Measurements from ENCODE around the gene ZNF296.

The ZNF296 gene

DNA sequence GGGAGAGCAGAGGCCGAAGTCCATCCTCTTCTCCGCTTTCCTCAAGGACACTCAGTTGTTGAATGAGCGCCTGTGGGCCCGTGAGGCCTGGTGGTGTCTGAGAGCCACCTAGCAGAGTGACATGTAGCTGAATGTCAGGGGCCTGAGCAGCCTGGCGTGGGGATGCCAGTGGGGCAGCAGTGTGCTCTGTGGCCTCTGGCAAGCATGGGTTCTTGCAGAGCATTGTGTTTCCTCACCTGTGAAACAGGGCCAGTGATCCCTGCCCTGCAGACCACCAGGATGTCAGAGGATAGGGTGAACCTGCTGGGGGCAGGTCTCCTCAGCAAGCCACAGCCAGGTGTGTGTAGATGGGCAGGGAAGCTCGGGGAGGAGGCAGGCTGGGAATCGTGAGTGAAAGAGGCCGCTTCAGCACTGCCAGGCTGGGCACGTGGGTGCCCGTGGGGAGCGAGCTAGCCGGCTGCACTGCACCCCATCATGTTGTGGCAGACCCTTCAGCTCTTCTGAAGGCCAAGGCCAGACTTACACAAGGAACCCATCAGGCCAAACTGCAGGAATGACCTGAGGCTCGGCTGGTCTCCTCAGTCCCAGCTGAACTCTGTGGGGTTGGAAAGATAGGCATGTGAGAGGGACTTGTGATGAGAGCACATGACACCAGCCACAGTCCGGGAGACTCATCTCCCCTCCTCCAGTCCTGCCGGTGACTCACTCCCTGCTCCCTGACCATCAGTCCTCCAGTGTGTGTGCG lies 21.7 kb upstream of the ZNF296 start:
- DNase-seq, result no peak
- Mint-ChIP-seq H3K4me3 (no peak overlapping the region), H3K27me3 (no peaks in the 10 kb centered on the region), H3K36me3 (ENCODE audit: low read depth) (peaks cover 40% of the 10 kb centered on the region), H3K27ac (peak overlapping the region; percentile 57), H3K9me3 (no peaks in the 10 kb centered on the region), H3K4me1 (ENCODE audit: low read depth) (peaks cover 71% of the 10 kb centered on the region)

DNA sequence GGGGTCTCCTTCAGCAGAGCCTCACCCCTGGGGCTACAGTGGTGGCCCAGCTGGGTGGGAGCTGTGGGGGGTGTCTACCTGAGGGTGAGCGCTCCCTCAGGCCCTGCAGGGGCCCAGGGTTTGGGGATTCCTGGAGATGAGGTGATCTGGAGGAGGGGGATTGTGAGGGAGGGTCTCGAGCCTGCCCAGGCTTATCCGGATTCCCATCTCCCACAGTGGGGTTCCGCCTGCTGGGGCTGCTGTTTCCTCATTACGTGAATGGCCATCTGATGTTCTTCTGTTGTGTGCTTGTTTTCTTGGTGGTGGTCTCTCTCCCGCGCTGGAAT lies 21.1 kb upstream of the ZNF296 start:
- Mint-ChIP-seq H3K9me3 (no peaks in the 10 kb centered on the region), H3K27me3 (no peaks in the 10 kb centered on the region), H3K4me1 (ENCODE audit: low read depth) (peaks cover 68% of the 10 kb centered on the region), H3K27ac (peak overlapping the region; percentile 55), H3K4me3 (no peak overlapping the region), H3K36me3 (ENCODE audit: low read depth) (peaks cover 45% of the 10 kb centered on the region)
- no peak for DNase-seq

DNA sequence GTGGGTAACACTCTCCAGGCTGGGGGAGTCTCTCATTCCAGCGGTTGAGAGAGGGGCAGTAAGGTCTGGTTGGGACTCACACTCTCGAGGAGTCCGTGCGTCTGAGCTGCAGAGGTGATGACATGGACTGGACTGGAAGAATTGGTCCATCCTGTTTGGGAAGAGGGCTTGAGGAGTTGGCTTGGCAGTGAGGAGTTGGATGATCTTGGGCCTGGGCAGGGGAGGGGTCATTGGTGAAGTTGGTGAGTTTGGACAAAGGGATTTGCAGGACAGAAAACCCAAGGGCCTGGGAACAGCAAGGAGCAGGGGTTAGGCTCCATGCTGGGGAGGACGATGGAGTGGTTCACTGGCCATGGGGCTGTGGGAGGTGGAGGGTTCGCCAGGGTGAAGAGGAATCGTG lies 20.4 kb upstream of the ZNF296 start:
- no peaks in the 10 kb centered on the region for H3K27me3 Mint-ChIP-seq
- H3K4me1 Mint-ChIP-seq (ENCODE audit: low read depth), result peaks cover 68% of the 10 kb centered on the region
- no peak for DNase-seq
- H3K36me3 Mint-ChIP-seq (ENCODE audit: low read depth), result peaks cover 50% of the 10 kb centered on the region
- no peaks in the 10 kb centered on the region for H3K9me3 Mint-ChIP-seq
- H3K4me3 Mint-ChIP-seq, result no peak overlapping the region
- H3K27ac Mint-ChIP-seq, result peak overlapping the region; percentile 63

DNA sequence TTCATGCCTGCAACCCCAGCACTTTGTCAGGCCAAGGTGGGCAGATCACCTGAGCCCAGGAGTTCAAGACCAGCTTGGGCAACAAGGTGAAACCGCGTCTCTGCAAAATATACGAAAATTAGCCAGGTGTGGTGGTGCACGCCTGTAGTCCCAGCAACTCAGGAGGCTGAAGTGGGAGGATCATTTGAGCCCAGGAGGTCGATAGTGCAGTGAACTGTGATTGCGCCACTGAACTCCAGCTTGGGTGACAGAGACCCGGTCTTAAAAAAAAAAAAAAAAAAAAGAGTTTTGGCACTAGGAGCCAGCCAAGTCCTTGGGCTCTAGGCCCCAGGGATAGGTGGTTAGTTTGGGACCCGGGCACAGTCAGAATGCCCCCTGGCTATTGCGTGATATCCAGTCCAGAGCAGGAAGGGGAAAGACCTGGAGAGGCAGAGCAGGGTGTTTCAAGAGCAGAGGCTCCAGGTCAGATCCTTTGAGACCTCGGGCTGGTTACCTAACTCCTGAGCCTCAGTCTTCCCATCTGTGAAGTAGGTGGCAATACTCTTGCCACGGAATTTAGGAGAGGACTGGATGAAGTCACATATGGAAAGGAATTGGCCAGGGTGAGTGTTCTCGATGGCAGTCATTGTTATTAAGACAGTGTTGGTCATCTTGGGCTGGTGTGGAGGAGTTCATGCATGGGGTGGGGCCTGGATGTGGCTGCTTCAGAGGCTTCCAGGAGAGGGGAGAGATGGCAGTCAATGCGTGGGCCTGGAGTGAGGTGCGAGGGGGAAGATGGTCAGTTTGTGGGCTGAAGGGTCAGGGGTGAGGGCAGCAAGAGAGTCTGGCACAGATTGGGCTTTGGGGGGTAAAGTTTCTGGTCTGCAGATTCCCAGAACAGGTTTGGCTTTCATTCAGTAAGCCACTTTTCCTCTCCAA lies 19.5 kb upstream of the ZNF296 start:
- no peaks in the 10 kb centered on the region for H3K27me3 Mint-ChIP-seq
- peak overlapping the region; percentile 13 for H3K4me3 Mint-ChIP-seq
- H3K9me3 Mint-ChIP-seq, result no peaks in the 10 kb centered on the region
- H3K4me1 Mint-ChIP-seq (ENCODE audit: low read depth), result peaks cover 75% of the 10 kb centered on the region
- DNase-seq, result no peak
- peaks cover 60% of the 10 kb centered on the region for H3K36me3 Mint-ChIP-seq (ENCODE audit: low read depth)
- peak overlapping the region; percentile 64 for H3K27ac Mint-ChIP-seq

DNA sequence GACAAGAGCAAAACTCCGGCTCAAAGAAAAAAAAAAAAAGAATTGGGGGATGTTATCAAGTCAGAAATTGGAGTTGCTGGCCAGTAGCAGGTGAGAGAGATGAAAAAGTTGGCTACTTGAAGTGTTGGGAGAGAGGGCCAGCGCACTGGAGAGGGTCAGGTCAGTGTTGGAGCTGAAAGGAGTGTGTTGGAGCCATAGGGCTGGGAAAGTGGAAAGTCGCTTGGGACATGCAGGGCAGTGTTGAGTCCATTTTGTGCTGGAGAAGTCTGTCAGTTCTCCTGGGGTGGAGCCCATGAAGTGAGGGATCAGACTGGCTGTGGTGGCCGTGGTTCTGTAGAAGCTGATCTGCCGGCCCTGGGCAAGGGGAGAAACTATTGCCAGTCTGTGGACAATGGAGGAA lies 18.4 kb upstream of the ZNF296 start:
- H3K27ac Mint-ChIP-seq, result peak overlapping the region; percentile 68
- no peaks in the 10 kb centered on the region for H3K9me3 Mint-ChIP-seq
- peaks cover 68% of the 10 kb centered on the region for H3K36me3 Mint-ChIP-seq (ENCODE audit: low read depth)
- peaks cover 75% of the 10 kb centered on the region for H3K4me1 Mint-ChIP-seq (ENCODE audit: low read depth)
- H3K27me3 Mint-ChIP-seq, result no peaks in the 10 kb centered on the region
- peak overlapping the region; percentile 93 for H3K4me3 Mint-ChIP-seq
- no peak for DNase-seq

DNA sequence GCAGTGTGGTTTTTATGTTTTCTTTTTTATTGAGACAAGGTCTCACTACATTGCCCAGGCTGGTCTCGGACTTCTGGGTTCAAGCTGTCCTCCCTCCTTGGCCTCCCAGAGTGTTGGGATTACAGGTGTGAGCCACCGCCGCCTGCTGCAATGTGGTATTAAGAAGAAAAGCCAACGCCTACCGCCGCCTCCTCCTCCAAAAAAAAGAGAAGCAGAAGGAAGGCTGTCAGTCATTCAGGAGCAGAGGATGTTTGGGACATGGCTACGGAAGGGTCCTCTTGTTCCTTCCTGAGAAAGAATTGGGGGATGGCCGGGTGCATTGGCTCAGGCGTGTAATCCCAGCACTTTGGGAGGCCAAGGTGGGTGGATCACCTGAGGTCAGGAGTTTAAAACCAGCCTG lies 17.9 kb upstream of the ZNF296 start:
- H3K4me3 Mint-ChIP-seq, result peak overlapping the region; percentile 93
- no peaks in the 10 kb centered on the region for H3K9me3 Mint-ChIP-seq
- H3K36me3 Mint-ChIP-seq (ENCODE audit: low read depth), result peaks cover 70% of the 10 kb centered on the region
- H3K27me3 Mint-ChIP-seq, result no peaks in the 10 kb centered on the region
- DNase-seq, result no peak
- peaks cover 70% of the 10 kb centered on the region for H3K4me1 Mint-ChIP-seq (ENCODE audit: low read depth)
- peak overlapping the region; percentile 75 for H3K27ac Mint-ChIP-seq

DNA sequence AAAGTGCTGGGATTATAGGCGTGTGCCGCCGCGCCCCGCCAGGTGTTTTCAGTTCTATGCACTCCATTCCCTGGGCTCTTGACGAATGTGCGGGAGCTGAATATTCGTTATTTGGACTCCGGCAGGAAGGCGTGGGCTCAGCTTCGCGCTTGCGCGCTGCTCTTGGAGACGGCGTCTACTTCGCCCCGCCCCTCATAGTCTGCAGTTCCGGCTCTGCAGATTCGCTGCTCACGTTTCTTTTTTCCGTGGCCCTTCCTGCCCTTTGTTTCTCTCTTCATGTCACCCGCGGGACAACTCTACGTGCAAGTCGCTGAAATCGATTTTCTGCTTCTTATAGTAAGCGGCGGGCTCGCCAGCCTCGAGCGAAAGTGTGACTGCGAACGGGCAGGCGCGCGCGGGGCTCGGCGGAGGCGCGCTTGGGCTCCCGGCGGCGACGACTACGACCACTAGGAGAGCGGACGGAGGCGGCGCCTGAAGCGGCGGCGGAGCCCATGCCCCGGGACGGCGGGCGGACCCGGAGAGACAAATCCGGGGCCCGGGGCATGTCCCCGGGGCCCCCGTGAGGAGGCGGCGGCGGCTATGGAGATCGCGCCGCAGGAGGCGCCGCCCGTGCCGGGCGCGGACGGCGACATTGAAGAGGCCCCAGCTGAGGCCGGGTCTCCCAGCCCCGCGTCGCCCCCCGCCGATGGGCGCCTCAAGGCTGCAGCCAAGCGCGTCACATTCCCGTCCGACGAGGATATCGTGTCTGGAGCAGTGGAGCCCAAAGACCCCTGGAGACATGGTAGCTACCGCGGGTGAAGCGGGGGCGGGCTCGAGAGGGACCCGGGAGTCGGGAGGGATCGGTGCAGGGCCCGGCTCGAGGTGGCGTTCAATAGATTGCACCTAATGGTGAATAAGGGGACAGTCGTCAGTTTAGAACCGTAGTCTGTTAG lies 16.7 kb upstream of the ZNF296 start, which contains the start of gene PPP1R37:
PPP1R37 (plus strand) TSS at position 433 of the 932 bp plus-strand sequence; CDS start at position 580, 147 bp downstream.
- H3K4me1 Mint-ChIP-seq (ENCODE audit: low read depth), result peaks cover 64% of the 10 kb centered on the region
- H3K9me3 Mint-ChIP-seq, result no peaks in the 10 kb centered on the region
- peak; percentile 91 for DNase-seq
- H3K27me3 Mint-ChIP-seq, result no peaks in the 10 kb centered on the region
- H3K36me3 Mint-ChIP-seq (ENCODE audit: low read depth), result peaks cover 78% of the 10 kb centered on the region
- H3K27ac Mint-ChIP-seq, result peak within 1 kb of the TSS; percentile 98
- peak within 1 kb of the TSS; percentile 93 for H3K4me3 Mint-ChIP-seq

DNA sequence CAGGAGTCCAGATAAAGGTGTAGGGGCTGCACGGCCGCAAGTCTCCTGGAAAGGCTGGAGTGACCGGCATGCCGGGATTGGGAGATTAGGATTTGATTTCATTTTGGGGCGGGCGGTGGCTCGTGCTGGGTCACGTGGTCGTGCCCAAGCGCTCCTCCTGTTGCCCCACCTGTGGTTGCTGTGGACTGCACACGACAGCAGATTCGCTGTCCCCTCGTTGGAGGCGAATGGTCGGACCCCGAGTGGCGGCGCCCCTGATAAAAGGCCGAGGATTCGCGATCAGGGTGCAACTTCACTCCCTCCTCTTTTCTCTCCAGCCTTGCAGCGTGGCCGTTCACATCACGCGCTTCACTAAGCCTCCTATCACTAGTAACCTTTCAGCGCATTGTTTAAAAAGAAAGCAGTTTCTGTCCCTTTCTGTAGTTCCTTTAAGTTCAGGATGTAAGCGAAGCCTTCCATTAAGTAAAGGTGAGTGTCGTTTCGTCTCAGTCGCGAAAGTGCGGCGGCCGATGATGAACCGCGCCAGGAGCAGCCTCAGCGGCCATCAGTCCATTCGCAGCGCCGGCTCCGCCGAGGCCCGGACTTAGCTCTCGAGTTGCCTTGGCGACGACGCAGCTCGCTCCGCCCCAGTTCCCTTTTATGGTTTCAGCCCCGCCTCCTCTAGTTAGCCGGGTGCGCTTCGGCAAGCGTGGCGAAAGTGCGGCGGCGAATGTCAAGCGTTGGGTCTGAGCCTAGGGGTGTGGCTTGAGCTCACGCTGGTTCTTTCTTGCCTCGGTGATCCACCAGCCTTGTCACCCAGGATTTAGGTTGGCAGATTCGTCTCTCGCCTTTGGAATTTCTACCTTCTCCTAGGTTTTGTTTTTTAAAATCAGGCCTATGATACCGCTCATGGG lies 15.0 kb upstream of the ZNF296 start:
- H3K4me1 Mint-ChIP-seq (ENCODE audit: low read depth), result peaks cover 61% of the 10 kb centered on the region
- peak overlapping the region; percentile 98 for H3K27ac Mint-ChIP-seq
- H3K9me3 Mint-ChIP-seq, result no peaks in the 10 kb centered on the region
- peaks cover 85% of the 10 kb centered on the region for H3K36me3 Mint-ChIP-seq (ENCODE audit: low read depth)
- peak overlapping the region; percentile 93 for H3K4me3 Mint-ChIP-seq
- peak; percentile 98 for DNase-seq
- no peaks in the 10 kb centered on the region for H3K27me3 Mint-ChIP-seq

DNA sequence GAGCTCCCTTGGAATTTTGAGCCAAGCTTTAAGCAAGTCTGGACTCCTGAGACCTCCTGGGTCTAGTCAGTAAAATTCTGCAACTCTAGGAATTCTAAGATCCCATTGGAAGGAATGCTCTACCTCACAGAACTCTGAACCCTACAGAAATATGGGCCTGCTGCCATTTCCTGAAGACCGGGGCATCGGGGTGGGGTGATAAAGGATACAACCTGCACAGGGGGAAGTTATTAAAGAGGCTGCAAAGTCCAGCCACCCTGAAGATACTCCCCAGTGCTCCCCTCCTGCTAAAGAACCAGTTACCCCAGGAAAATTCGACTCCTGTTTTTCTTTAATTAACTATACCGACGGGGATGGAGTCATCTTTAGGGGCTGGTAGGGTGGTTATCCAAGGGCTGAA lies 14.3 kb upstream of the ZNF296 start:
- Mint-ChIP-seq H3K4me3 (no peak overlapping the region), H3K27ac (peak overlapping the region; percentile 98), H3K36me3 (ENCODE audit: low read depth) (peaks cover 82% of the 10 kb centered on the region), H3K27me3 (no peaks in the 10 kb centered on the region), H3K9me3 (no peaks in the 10 kb centered on the region), H3K4me1 (ENCODE audit: low read depth) (peaks cover 56% of the 10 kb centered on the region)
- DNase-seq, result no peak

DNA sequence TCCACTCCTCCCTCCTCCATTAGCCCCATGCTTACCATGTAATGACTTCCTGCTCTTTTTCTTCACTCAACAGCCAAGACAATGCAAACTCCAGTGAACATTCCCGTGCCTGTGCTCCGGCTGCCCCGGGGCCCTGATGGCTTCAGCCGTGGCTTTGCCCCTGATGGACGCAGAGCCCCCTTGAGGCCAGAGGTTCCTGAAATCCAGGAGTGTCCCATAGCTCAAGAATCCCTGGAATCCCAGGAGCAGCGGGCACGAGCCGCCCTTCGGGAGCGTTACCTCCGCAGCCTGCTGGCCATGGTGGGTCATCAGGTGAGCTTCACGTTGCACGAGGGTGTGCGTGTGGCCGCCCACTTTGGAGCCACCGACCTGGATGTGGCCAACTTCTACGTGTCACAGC lies 13.8 kb upstream of the ZNF296 start:
- H3K9me3 Mint-ChIP-seq, result no peaks in the 10 kb centered on the region
- no peak overlapping the region for H3K27ac Mint-ChIP-seq
- DNase-seq, result no peak
- no peak overlapping the region for H3K4me3 Mint-ChIP-seq
- H3K4me1 Mint-ChIP-seq (ENCODE audit: low read depth), result peaks cover 54% of the 10 kb centered on the region
- H3K36me3 Mint-ChIP-seq (ENCODE audit: low read depth), result peaks cover 87% of the 10 kb centered on the region
- H3K27me3 Mint-ChIP-seq, result no peaks in the 10 kb centered on the region

DNA sequence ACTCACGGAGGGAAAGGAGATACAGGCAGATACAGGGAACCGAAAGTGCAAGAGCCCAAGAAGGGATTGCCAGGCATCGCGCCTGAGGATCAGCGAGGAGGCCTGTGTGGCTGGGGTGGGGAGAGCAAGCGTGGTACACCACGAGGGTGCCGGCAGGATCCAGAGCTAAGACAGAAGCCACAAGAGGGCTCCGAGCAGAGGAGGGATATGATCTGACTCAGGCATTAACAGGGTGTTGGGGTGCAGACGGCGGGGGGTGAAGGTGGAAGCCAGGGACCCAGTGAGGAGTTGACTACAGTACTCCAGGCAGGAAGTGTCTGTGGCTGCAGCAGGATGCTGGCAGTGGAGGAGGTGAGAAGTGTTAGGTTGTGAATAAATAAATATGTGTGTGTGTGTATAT lies 11.3 kb upstream of the ZNF296 start:
- peaks cover 36% of the 10 kb centered on the region for H3K4me1 Mint-ChIP-seq (ENCODE audit: low read depth)
- peak overlapping the region; percentile 88 for H3K27ac Mint-ChIP-seq
- peak; percentile 45 for DNase-seq
- no peaks in the 10 kb centered on the region for H3K9me3 Mint-ChIP-seq
- H3K4me3 Mint-ChIP-seq, result peak overlapping the region; percentile 13
- peaks cover 81% of the 10 kb centered on the region for H3K36me3 Mint-ChIP-seq (ENCODE audit: low read depth)
- no peaks in the 10 kb centered on the region for H3K27me3 Mint-ChIP-seq

DNA sequence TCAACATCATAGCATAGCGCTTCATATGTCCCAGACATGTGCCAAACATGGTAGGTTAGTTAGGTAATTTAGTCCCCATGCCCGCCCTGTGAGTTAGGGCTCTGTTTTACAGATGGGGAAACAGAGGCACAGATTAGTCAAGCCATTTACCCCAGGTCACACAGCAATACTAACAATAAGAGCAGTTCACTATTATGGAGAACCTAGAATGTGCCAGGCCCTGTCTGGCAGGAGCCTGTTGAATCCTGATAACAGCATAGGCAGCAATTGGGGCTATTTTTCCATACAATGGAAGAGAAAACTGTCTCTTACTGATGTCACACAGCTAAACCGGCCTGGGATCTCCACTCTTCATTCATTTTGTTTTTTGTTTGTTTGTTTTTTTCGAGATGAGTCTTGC lies 10.2 kb upstream of the ZNF296 start:
- Mint-ChIP-seq H3K4me3 (no peak overlapping the region), H3K4me1 (ENCODE audit: low read depth) (peaks cover 41% of the 10 kb centered on the region), H3K36me3 (ENCODE audit: low read depth) (peaks cover 83% of the 10 kb centered on the region), H3K9me3 (no peaks in the 10 kb centered on the region), H3K27ac (peak overlapping the region; percentile 70), H3K27me3 (no peaks in the 10 kb centered on the region)
- no peak for DNase-seq

DNA sequence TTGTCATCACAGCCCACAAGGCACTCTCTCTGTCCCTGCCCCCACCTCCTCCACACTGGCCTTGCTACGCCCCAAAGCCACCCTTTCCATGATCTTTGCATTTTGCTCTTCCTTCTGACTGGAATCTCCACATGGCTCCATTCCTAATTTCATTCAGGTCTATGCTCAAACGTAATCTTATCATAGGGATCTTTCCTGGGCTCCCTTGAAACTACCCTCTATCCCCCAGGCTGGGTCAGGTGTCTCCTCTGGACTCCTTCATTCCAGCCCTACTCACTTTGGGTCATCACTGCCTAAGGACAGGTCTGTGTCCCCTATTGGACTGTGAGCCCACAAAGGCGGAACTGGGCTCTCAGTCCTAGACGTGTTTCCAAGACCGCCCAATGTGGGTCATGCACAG lies 5.9 kb upstream of the ZNF296 start:
- DNase-seq, result no peak
- Mint-ChIP-seq H3K27me3 (no peaks in the 10 kb centered on the region), H3K4me1 (ENCODE audit: low read depth) (peaks cover 49% of the 10 kb centered on the region), H3K27ac (peak overlapping the region; percentile 42), H3K36me3 (ENCODE audit: low read depth) (peaks cover 63% of the 10 kb centered on the region), H3K9me3 (no peaks in the 10 kb centered on the region), H3K4me3 (no peak overlapping the region)

All from activated T-cell treated with anti-CD3 and anti-CD28 coated beads, Interleukin-2, amount 50 U/mL, for 24 hours (primary cell).